ENCODE measurements around the gene TXNDC16.

GRCh38 chr14:52417139-52417538 is 135.2 kb downstream of the TXNDC16 start:
- TF ChIP-seq CTCF (IDR thresholded peaks at IDR 0.05) (no peak), POLR2A (IDR thresholded peaks at IDR 0.05) (no peak)

All from stomach (tissue), 4 donors.